ENCODE data around the gene ZNF783.

- TF ChIP-seq CTCF (IDR thresholded peaks at IDR 0.05) (no peak), POLR2A (IDR thresholded peaks at IDR 0.05) (no peak), POLR2AphosphoS5 (IDR thresholded peaks at IDR 0.05) (no peak)
Observed at GRCh38 chr7:149304006-149304405, 42.0 kb downstream of the ZNF783 start.

All from prostate gland (tissue), 2 donors.